DMS153 (cell line): Measurements from ENCODE around the gene PCSK1.
"Not testable (repeated sequence)": the region's sequence is repeated elsewhere in the genome, so short reads cannot be mapped to it uniquely, and the experiment has no call there.

Experiments used
- DNase-seq: peaks from one replicate; lab custom pipeline; 2025; lab: John Stamatoyannopoulos, UW

Gene PCSK1

DNA sequence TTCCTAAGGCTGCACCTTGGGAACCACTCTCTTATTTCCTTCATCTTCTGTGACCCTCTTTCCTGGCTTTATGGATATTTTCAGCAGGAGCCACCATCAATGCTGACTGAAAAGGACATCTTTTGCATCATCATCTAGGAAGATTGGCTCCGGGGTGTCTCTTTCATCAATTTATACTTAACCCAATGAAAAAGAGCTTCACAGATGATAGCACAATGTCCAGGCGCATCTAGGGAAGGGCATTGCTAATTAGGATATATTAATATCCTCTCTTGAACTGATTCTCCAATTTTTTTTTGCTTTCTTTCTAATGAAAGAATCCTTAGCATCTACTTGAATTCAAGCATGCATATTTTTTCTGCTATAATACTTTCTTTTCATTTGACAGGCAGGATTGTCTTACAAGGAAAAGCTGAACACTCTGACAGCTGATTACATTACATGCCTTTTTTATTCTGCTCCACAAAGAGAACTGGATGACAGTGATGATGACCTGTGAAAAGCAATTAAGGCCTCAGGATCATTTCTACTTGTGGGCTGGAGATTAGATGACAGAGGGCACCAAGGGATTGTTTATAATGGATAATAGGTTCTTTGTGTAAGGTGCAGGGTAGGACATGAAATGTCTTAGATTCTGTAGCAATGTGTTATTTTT lies 60.2 kb downstream of the PCSK1 start:
- DNase-seq: no peak

DNA sequence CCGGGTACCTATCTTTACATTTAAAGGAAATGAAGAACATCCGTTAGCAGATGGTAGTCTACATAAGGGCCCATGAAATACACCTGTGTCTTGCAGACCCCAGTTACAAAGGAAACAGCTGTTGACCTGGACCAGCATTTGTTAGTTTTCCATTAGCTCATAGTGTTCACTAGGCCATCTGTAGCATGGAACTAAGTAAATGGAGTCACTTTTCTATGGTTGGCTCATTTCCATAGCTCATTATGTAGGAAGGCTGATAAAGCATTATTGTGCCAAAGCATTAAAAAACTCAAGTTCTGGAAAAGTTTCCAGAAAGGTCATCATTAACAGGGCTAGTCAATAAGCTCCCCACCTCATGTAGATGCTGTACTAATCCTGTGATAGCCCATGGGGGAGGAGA lies 62.1 kb downstream of the PCSK1 start:
- DNase-seq: peak; percentile 42

DNA sequence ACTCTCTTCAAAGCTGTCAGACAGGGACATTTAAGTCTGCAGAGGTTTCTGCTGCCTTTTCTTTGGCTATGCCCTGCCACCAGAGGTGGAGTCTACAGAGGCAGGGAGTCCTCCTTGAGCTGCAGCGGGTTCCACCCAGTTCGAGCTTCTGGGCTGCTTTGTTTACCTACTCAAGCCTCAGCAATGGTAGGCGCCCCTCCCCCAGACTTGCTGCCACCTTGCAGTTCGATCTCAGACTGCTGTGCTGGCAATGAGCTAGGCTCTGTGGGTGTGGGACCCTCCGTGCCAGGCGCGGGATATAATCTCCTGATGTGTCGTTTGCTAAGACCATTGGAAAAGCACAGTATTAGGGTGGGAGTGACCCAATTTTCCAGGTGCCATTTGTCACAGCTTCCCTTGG lies 65.7 kb downstream of the PCSK1 start:
- DNase-seq: not testable (repeated sequence)

DNA sequence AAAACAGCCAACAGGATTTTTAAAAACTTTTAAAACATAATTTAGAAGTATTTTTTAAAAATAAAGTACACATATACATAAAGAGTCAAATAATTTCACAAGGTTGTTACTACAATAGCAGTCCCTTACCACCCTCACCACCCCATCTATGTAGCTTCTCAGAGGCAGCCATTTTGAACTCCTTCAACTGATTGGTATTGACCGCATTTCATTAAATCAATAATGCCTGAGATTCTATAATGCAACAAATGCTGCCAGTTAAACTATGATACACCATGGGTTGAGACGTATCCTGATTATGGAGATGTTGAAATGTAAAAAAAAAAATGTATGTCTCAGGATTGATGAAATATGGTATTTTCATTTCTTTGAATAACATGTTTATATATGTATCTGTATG lies 78.8 kb downstream of the PCSK1 start:
- DNase-seq: no peak

DNA sequence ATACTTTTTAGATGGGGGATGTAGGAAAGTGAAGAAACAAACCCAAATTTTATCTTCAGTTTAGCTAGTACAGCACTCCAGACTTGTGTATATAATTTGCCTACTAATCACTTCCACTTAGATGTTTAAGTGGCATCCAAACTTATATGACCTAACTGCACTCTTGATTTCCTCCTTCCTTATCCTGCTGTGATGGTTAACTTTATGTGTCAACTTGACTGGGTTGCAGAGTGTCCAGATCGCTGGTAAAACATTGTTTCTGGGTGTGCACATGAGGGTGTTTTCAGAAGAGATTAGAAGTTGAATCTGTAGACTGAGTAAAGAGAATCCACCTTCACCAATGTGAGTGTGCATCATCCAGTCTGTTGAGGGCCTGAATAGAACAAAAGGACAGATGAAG lies 79.8 kb downstream of the PCSK1 start:
- DNase-seq: no peak

DNA sequence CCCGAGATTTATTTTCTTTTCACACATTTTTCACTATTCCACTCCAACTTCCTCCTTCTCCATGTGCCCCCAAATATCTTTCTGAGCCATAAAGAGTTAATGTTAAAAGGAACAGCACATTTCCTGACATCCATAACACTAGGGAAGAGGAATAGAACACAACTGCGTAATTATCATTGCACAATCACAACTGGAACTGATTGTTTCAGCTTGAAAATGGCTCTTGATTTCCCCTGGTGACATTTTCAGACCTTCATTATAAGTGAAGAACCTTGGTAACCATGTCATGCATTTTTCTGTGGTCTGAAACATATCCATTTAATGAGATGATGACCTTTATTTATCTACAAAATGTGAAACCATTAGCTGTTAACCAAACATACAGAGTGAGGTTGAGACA lies 82.4 kb downstream of the PCSK1 start:
- no peak for DNase-seq

DNA sequence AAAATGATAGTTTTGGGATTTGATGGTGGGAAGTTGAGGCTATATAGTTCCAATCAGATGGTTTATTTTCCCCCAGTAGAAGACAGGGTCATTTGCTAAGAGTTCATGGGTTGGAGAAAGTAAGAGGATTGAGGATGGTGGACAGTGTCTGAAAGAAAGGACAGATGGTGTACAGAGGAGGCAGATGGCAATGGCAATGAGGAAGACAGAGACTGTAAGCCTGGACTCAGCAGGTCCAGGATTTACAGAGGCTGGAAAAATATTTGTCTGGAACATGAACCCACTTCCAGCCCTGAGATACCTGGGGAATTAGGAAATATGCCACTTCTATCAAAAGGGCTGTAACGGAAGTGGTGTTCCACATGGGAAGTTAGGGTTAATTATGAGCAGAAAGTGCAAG lies 84.5 kb downstream of the PCSK1 start:
- no peak for DNase-seq

DNA sequence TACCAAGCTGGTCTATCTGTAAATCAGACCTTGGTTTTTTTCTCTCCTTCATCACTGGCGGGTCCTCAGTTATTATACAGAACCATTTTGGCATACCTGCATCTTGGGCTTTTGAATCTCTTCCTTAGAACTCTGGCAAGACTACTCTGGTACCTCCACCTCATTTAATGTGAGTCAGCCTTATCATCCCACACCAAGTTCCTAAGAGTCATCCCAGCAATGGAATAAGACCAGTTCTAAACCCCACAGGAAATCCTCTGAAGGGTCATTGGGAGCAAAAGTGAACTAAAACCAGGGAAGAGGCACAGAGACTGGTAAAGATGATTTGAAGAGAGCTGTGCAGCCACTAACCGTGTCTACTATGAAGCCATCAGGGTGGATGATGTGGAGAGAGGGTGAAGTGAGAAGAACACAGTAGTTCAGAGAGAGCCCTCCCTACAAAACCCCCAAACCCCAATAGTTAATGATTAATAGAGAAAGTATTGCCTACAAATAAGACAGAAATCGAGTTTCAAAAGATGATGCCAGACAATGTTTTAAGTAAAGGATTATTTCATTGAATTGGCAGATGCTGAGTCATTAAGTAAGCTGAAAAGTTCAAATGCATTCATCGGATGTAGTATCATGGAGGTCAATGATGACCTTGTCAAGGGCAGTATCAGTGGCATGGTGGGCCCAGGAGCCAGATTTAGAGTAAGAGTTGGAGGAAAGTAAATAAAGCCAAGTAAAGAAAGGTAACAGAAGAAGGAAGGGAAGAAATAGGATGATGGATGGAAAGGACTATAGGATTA lies 85.4 kb downstream of the PCSK1 start:
- DNase-seq: no peak

DNA sequence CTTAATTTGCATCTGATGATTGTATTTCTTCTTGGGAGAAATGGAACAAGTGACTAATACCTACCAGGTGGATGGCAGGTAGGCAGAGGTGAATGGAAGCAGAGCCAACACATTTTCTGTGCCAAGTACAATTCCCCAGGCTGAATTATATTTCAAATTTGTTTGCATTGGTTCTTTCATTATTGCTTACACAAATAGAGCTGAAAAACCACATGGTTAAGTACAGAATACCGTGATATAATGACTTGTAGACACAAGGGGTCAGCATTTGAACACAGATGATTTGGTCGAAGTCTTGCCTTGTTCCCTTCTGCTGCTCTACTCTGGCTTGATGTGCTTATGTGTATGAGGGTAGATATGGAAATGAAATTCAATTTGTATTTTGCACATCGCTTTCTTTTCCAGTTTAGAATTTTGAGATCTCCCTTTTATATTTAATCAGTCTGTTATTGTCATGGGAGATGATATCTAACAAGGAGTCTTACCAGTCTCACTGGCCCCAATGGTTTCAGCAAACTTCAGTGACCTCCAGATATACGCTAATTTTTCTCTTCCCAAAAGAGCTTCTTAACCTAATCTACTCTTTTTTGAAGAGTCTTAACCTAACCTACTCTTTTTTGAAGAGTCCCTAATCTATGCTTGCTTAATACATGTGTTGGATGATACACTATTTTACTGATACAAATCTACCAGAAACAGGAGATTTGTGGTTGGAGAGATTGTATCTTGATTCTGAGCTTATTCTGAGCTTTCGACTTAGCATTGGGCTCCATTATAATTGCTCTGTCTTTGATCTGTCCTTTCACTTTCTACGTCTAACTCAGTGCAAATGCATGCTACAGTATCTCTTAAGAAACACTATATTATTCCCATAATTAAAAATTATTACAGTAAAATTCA lies 88.1 kb downstream of the PCSK1 start:
- peak; percentile 67 for DNase-seq

DNA sequence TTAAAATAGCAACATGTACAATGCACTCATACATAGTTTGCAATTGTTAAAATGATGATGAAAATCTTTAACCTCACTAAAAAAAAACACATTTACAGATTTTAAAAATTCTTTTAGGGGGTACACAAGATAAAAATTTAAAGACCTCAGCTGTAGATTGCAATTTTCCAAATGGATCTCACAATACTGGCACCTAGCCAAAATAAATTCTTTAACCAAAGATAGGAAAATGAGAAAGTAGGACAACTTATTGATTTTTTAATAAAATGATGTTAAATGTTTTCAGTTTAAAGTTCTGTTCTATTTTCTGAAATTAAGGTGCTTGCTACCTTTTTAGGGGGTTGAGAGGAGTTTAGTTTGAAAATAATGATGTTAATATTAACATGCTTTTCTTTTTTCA lies 90.0 kb downstream of the PCSK1 start:
- DNase-seq: no peak

DNA sequence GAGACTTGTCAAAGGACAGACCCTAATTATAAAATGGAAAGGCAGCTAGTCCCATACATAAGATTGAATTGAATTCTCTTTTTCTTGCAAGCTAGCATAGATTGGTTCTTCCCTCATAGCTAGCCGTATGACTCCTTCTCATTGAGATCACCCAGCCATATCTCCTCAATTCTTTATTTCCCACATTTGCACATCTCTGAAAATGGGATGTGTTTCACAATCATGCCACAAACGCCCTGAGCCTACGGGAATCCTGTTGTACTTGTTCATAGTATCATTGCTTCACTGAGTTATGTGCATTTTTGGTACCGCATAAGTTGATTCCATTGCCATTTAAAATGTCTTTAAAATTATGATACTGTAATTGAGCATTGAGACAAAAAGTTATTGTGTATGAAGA lies 90.5 kb downstream of the PCSK1 start:
- no peak for DNase-seq
